SJCRH30 (cell line): ENCODE results near the gene GTF3C1. TPM values are rescaled to one million over a fixed set of nuclear protein-coding genes. Genes with fewer than 3 reads are reported as not detected.
A peak's percentile ranks its signal among the peaks of the same experiment; 100 is the strongest.

ENCODE experiments used
- DNase-seq, 2 experiments: peaks; one replicate each; pipeline ENCODE4 v3.0.0-alpha.2; 2015 to 2020
- H3K27ac ChIP-seq: fragments of 250-450 bp; sonication (Bioruptor Pico); 2 replicates; pipeline ENCODE4 v1.5.1; 2020; ENCODE audit warnings: mild to moderate bottlenecking, moderate library complexity
- H3K27me3 ChIP-seq: fragments of 250-450 bp; sonication (Bioruptor Pico); 2 replicates; pipeline ENCODE4 v1.5.1; 2020; ENCODE audit warnings: mild to moderate bottlenecking, moderate library complexity
- H3K36me3 ChIP-seq: fragments of 250-450 bp; sonication (Bioruptor Pico); 2 replicates; pipeline ENCODE4 v1.5.1; 2020; ENCODE audit warnings: mild to moderate bottlenecking, moderate library complexity
- H3K4me1 ChIP-seq: fragments of 250-450 bp; sonication (Bioruptor Pico); 2 replicates; pipeline ENCODE4 v1.5.1; 2020; ENCODE audit warnings: mild to moderate bottlenecking, moderate library complexity
- H3K4me3 ChIP-seq: fragments of 250-450 bp; sonication (Bioruptor Pico); 2 replicates; pipeline ENCODE4 v1.5.1; 2020; ENCODE audit warnings: mild to moderate bottlenecking, moderate library complexity
- H3K9me3 ChIP-seq: fragments of 250-450 bp; sonication (Bioruptor Pico); replicated peaks from 2 replicates; pipeline ENCODE4 v1.5.1; 2020; ENCODE audit warnings: mild to moderate bottlenecking, moderate library complexity
- total RNA-seq: library from RNA; depleted of rRNA; stranded (reverse); fragments of >200 nt; shearing (Covaris generic); gene quantifications from 2 replicates; pipeline ENCODE4 v1.2.3, GENCODE V29; 2014

Gene GTF3C1
- total RNA-seq, 1 experiment from 2014 or later: 124 TPM

DNA sequence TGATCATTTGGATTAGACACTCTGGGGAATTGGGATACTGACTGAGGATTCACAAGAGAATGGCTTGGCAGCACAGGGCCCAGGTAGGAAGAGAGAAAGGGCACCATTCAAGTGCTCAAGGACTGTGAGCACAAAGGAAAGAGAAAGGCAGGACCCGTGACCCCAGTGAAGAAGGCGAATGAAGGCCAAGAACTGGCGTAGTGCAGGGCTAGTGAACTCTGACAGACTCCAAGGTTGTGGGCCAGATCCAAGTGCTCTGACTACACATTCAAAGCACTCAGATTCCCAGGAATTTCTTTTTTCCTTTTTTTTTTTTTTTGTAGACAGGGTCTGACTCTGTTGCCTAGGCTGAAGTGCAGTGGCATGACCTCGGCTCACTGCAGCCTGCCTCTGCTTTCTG, 5.0 kb downstream of the GTF3C1 start:
- no peaks in the 10 kb centered on the region for H3K27me3 ChIP-seq
- H3K4me1 ChIP-seq: peaks cover 15% of the 10 kb centered on the region
- DNase-seq: no peak
- peaks cover 63% of the 10 kb centered on the region for H3K36me3 ChIP-seq
- H3K27ac ChIP-seq: no peak overlapping the region
- H3K4me3 ChIP-seq: no peak overlapping the region
- H3K9me3 ChIP-seq: no peaks in the 10 kb centered on the region

DNA sequence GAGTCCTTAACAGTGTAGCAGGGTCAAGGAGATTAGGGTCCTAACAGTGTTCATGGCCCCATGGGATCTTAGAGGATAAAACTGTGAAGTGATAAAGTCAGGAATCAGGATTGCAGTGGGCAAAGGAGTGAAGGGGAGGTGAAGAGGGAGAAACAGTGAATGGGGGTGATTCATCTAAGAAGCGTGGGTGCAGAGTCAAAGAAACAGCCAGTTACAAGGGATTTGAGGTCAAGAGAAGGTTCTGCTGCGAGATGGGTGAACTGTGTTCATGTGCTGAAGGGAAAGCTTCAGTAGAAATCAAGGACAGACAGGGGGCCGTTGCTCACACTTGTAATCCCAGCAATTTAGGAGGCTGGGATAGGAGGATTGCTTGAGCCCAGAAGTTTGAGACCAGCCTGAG, 5.9 kb downstream of the GTF3C1 start:
- Histone ChIP-seq H3K27me3 (no peaks in the 10 kb centered on the region), H3K4me1 (peaks cover 15% of the 10 kb centered on the region), H3K4me3 (no peak overlapping the region), H3K27ac (no peak overlapping the region), H3K9me3 (no peaks in the 10 kb centered on the region), H3K36me3 (peaks cover 70% of the 10 kb centered on the region)
- DNase-seq: no peak

DNA sequence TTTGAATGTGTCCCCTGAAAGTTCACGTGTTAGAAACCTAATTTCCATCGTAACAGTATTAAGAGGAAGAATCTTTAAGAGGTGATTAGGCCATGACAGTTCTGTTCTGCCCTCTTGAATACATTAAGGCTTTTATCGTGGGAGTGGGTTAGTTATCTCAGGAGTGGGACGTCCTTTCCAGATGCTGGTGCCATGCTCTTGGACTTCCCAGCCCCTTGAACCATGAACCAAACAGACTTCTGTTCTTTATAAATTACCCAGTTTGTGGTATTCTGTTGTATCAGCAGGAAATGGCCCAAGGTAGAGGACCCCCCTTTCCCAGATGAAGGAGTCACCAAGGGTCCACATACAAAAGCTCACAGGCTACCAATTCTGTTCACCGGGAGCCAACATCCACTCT, 10.1 kb downstream of the GTF3C1 start:
- Histone ChIP-seq H3K4me3 (no peak overlapping the region), H3K36me3 (peaks cover 82% of the 10 kb centered on the region), H3K4me1 (no peaks in the 10 kb centered on the region), H3K9me3 (no peaks in the 10 kb centered on the region), H3K27ac (no peak overlapping the region), H3K27me3 (no peaks in the 10 kb centered on the region)
- no peak for DNase-seq

DNA sequence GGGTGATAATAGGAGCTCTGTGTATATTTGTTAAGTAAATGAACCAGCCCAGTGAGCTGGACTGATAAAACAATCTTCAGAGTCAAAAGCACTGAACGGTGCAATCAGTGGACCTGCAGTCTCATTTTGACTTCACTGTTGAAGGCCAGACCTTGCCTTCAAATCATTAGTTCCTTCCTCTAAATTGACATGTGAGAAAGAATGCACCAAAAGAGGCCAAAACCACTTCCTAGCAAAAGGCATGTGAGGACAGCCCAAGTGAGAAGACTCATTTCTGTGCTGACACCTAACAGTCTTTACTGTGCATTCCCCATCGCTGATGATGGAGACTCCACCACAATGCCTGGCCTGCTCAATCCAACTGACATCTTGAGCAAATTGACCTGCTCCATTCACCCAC, 10.6 kb downstream of the GTF3C1 start:
- H3K36me3 ChIP-seq: peaks cover 82% of the 10 kb centered on the region
- no peaks in the 10 kb centered on the region for H3K27me3 ChIP-seq

DNA sequence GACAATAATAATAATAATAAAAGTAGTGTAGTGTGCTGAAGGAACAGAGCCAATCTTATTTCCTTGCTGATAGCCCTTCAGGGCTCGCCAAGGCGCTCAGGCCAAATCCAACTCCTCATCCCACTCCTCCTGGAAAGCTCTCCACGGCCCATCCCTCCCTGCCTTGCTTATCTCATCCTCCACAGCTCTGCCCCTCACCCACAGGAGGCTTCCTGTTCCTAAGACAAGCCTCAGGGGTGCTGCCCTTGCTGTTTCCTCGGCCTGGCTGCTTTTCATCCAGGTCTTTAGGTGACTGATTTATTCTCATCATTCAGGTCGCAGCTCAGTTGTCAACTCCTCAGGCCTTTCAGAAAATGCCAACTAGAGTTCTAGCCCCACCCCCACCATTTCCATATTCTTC, 11.2 kb downstream of the GTF3C1 start:
- Histone ChIP-seq H3K36me3 (peaks cover 82% of the 10 kb centered on the region), H3K4me1 (no peaks in the 10 kb centered on the region), H3K4me3 (no peak overlapping the region), H3K27me3 (no peaks in the 10 kb centered on the region), H3K9me3 (no peaks in the 10 kb centered on the region), H3K27ac (no peak overlapping the region)
- DNase-seq: no peak

More for the DNA sequence above, 10.6 kb downstream of the GTF3C1 start:
- DNase-seq: no peak
- Histone ChIP-seq H3K4me3 (no peak overlapping the region), H3K27ac (no peak overlapping the region), H3K9me3 (no peaks in the 10 kb centered on the region), H3K4me1 (no peaks in the 10 kb centered on the region)

DNA sequence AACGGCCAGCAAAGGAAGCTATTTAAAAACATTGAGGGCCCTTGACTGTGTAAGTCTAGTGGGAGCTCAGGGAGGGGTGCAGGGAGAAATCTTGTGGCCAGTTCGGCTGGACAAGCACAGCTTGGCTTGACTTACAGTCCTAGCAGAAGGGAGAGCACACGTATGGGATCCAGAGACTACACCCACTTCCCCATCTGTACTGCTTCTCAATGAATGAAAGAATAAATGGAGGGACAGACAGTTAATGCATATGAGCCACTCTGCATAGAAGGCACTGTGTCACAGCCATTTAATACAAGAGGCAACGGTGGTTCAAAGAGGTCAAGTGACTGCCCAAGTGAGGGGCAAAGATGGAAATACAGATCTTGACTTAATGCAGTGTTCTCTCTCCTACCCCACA, 15.5 kb downstream of the GTF3C1 start:
- Histone ChIP-seq H3K9me3 (no peaks in the 10 kb centered on the region), H3K27me3 (no peaks in the 10 kb centered on the region), H3K4me1 (peaks cover 21% of the 10 kb centered on the region), H3K36me3 (peaks cover 76% of the 10 kb centered on the region), H3K27ac (no peak overlapping the region), H3K4me3 (no peak overlapping the region)
- no peak for DNase-seq

DNA sequence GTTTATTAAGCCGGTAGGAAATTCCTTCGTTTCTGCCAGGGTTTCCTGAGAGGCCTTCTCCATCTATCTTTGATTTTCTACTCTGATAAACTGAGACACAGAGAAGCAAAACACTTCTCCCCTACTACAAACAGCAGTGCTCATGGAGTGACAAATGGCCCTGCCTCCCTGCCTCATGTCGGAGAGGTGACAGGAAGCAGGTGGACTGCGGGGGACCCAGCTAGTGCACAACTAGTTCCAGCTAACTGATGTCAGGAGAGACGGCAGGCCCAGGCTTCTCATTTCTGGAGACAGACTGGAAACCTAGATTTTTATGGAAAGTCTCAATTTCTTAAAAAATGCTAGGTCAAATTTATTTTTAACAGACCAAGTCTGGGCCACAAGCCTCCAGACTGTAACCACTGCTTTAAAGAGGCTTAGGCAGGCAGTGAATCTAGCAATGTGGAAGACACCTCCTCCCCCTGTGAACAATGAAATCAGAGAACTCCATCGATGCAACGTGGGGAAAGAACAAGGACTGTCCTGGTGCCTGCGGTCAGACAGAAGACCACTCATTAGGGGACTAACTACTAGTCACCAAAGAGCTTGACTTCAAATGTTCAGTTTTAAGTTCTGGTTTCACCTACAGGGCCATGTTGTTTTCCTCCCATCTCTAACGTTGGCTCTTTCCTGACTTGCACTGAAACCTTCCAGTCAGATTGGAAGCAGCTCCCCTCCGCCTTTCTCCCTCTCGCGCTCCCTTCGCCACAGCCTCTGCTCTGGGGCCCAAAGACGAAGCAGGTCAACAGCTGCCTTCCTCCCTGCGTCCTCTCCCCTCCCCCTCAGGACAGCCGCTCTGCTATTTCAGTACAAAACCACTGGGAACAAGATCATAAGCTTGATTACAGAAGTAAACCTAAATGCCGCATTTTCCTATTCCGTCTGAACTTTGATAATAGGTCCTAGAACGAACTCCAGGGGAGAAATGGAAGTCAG, 17.6 kb downstream of the GTF3C1 start:
- Histone ChIP-seq H3K36me3 (peaks cover 81% of the 10 kb centered on the region), H3K4me3 (no peak overlapping the region), H3K9me3 (no peaks in the 10 kb centered on the region), H3K27ac (peak overlapping the region; percentile 68), H3K27me3 (no peaks in the 10 kb centered on the region), H3K4me1 (peaks cover 21% of the 10 kb centered on the region)
- DNase-seq: peak; percentile 70 to 73

DNA sequence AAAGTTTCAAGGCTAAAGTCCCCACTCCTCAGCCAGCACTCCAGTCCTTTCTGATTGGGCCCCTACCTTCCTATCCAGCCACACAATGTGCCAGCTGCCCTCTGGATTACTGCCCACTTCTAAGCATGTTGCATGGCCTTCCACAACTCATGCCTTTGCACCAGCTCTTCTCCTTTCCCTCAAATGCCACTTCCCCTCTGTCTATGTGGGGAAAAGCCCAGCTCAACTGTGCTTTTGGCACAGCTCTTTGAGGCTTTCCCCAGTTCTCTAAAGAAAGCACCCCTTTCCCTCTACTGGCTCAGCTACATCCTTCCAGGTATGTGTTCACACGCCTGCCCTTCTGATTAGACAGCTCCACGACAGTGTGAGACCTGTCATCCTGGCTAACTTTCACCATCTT, 18.5 kb downstream of the GTF3C1 start:
- no peaks in the 10 kb centered on the region for H3K9me3 ChIP-seq
- no peak overlapping the region for H3K27ac ChIP-seq
- H3K4me1 ChIP-seq: peaks cover 24% of the 10 kb centered on the region
- H3K4me3 ChIP-seq: no peak overlapping the region
- H3K27me3 ChIP-seq: no peaks in the 10 kb centered on the region
- H3K36me3 ChIP-seq: peaks cover 83% of the 10 kb centered on the region
- DNase-seq: no peak

DNA sequence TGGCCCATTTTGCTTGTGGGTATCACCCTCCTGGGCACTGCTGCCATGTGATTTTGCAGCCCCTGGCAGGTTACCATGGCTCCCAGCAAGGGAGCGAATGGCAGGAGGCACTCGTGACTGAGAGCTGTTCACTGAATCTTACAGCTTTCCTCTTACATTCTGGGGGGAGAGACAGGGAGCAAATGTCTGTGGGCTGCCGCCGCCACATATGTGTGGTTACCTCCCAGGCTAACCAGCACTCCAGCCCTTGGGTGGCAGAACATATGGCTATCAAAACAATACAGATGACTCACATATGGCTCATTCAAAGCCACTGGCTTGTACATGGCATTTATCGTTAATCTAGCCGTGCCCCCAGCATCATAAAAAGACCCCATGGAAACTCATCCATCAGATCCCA, 19.8 kb downstream of the GTF3C1 start:
- peak; percentile 54 to 60 for DNase-seq
- H3K27ac ChIP-seq: peak overlapping the region; percentile 3; the same call in 1 of the 2 replicates
- H3K36me3 ChIP-seq: peaks cover 88% of the 10 kb centered on the region
- peaks cover 25% of the 10 kb centered on the region for H3K4me1 ChIP-seq
- no peak overlapping the region for H3K4me3 ChIP-seq
- H3K9me3 ChIP-seq: no peaks in the 10 kb centered on the region
- H3K27me3 ChIP-seq: no peaks in the 10 kb centered on the region

DNA sequence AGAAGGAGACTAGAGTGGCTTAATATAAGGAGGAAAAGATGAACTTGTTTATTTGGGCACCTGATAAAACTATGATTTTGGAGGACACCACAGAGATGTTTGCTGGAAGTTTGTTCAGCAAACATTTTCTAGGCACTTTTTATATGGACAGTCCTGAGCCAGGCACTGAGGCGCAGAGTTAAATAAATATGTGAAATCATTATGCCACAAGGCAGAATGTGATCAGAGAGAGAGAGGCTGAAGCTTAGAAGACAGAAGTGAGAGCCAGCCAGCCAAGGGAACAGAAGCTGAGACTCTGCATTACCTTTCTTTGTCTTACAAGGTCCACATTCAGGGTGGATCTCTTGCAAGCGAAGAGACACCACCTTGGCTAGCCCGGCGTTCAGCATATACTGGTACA, 21.4 kb downstream of the GTF3C1 start:
- H3K9me3 ChIP-seq: no peaks in the 10 kb centered on the region
- no peak for DNase-seq
- no peaks in the 10 kb centered on the region for H3K27me3 ChIP-seq
- peaks cover 25% of the 10 kb centered on the region for H3K4me1 ChIP-seq
- peaks cover 88% of the 10 kb centered on the region for H3K36me3 ChIP-seq
- H3K27ac ChIP-seq: no peak overlapping the region
- no peak overlapping the region for H3K4me3 ChIP-seq

DNA sequence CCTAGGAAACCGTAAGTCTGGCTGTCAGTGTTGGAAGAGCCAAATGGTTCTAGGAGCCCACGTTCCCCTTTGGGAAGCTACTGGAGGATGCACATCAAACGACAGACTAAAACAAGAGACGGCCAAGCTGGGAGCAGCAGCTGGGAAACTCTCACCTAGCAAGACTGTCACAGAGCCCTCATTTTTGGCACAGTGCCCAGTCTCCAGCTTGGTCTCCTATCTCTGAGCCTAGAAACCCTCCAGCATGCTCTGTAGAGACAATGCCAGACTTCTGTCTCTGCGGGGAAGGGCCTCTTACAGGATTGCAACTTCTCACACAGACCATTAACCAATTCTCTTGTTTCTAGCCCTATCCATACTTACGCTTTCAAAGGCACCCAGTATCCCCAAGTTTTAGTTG, 23.5 kb downstream of the GTF3C1 start:
- H3K27me3 ChIP-seq: no peaks in the 10 kb centered on the region
- H3K36me3 ChIP-seq: peaks cover 90% of the 10 kb centered on the region
- no peak overlapping the region for H3K27ac ChIP-seq
- DNase-seq: peak; percentile 63 to 78
- H3K4me1 ChIP-seq: peaks cover 17% of the 10 kb centered on the region
- H3K9me3 ChIP-seq: no peaks in the 10 kb centered on the region
- no peak overlapping the region for H3K4me3 ChIP-seq

DNA sequence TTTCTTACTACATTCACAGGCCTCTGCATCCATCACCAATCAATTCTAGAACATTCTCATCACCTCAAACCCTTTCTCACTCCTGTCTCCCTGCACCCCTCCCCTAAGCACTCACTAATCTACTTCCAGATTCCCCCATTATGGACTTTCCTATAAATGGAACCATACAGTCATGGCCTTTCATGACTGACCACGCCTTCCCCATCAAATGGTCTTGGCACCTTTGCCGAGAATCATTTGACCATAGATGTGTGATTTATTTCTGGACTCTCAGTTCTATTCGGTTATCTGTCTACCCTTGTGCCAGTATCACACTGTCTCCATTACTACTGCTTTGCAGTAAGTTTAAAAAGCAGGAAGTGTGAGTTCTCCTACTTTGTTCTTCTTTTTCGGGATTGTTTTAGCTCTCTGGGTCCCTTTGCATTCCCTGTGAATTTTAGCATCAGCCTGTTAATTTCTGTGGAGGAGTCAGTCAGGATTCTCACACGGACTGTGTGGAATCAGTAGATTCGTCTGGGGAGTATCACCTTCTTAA, 27.5 kb downstream of the GTF3C1 start:
- Histone ChIP-seq H3K4me1 (peaks cover 4% of the 10 kb centered on the region; the same call in 1 of the 2 replicates), H3K27me3 (no peaks in the 10 kb centered on the region), H3K9me3 (no peaks in the 10 kb centered on the region), H3K27ac (no peak overlapping the region), H3K36me3 (peaks cover 70% of the 10 kb centered on the region), H3K4me3 (no peak overlapping the region)
- DNase-seq: no peak

DNA sequence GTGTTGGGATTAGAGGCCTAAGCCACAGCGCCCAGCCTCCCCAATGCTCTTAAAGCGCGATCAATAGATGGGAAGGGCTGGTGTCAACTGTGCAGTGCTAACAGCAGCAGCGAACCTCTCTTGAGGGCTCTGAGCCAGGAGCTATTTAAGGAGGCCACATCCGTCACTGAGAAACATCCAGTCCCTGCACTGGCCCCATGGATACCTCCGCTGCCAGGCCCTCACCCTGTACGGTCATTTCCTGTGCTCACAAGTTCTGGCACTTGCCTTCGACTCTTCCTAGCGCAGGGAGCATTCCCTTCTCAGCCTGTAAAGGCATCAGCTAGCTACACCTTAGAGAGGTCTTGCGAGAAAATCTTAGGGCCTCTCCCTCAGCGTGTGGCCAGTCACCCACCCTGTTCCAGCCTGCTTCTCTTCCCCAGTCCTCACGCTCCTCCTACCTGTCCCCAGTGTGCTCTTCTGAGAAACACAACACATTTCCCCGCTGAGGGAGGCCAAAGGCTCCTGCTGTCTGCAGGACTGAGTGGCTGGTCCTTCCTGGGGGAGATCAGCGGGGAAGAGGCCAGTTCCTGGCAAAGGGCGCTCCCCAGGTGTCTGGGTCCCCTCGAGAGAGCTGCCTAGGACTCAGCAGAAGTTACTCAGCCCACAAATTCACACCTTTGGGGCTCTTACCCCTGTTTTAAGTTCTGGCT, 28.6 kb downstream of the GTF3C1 start:
- H3K4me1 ChIP-seq: peaks cover under 1% of the 10 kb centered on the region; the same call in 1 of the 2 replicates
- H3K36me3 ChIP-seq: peaks cover 65% of the 10 kb centered on the region
- no peaks in the 10 kb centered on the region for H3K9me3 ChIP-seq
- no peak overlapping the region for H3K4me3 ChIP-seq
- no peaks in the 10 kb centered on the region for H3K27me3 ChIP-seq
- no peak for DNase-seq
- H3K27ac ChIP-seq: no peak overlapping the region

DNA sequence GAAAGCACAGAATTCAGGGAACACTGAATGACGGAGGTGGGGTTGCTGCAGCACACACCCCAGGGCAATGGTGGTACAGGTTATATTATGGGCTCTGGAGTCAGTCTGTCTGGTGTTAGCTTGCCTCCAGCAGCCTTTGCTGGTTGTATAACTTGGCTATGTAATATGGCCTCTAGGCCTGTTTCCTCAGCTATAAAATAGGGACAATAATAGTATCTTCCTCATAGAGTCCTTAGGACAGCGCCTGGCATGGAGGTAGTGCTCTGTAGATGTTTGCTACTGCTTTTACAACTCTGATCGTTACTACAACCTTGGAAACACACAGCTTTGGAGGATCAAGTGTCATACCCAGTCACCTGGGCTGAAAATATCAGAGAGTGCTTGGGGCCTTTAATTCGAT, 31.5 kb downstream of the GTF3C1 start:
- H3K27me3 ChIP-seq: no peaks in the 10 kb centered on the region
- DNase-seq: no peak
- H3K4me1 ChIP-seq: no peaks in the 10 kb centered on the region; the same call in 1 of the 2 replicates
- H3K36me3 ChIP-seq: peaks cover 51% of the 10 kb centered on the region
- H3K4me3 ChIP-seq: no peak overlapping the region
- no peak overlapping the region for H3K27ac ChIP-seq
- H3K9me3 ChIP-seq: no peaks in the 10 kb centered on the region

DNA sequence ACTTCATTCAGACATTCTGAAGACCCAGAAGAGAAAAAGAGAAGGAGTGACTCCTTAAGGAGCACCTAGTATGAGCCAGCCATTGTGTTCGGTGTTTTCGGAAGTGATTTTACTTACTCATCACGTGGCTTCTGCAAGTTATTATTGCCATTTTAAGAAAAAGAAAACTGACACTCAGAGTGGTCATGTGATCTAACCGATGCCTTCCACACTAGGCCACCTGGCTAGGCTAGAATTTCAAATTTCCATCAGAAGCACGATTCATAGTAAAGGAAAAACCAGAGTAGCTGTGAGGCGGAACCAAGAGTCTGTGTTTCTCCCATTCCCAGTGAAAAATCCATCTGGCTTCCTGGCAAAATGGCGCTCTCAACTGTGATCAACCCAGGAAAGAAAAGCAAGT, 32.0 kb downstream of the GTF3C1 start:
- DNase-seq: no peak
- no peak overlapping the region for H3K27ac ChIP-seq
- no peaks in the 10 kb centered on the region for H3K27me3 ChIP-seq
- H3K4me3 ChIP-seq: no peak overlapping the region
- H3K4me1 ChIP-seq: no peaks in the 10 kb centered on the region; the same call in 1 of the 2 replicates
- peaks cover 46% of the 10 kb centered on the region for H3K36me3 ChIP-seq
- H3K9me3 ChIP-seq: no peaks in the 10 kb centered on the region
